Ishikawa (cell line): ENCODE data around the gene CNGA3.

Experiments
- REST ChIP-seq: IDR thresholded peaks from 2 replicates; pipeline ENCODE4 v1.6.1; 2012; ENCODE audit warnings: low read depth, mild to moderate bottlenecking
- YY1 ChIP-seq: IDR thresholded peaks from 2 replicates; pipeline ENCODE4 v1.6.1; 2012; ENCODE audit warnings: low read depth

GRCh38 chr2:98419977-98420725 is 73.9 kb downstream of the CNGA3 start:
- TF ChIP-seq REST (no peak), YY1 (no peak)
